Measurements from ENCODE around the gene TSPAN3.

The TSPAN3 gene

GRCh38 chr15:76994001-76994400, 76.9 kb downstream of the TSPAN3 start:
- H3K4me3 ChIP-seq (ENCODE audit: low read length): no peak overlapping the region
- no peak overlapping the region for H3K9ac ChIP-seq (ENCODE audit: low read depth, low read length)
- H3K4me2 ChIP-seq (ENCODE audit: low read length): no peak overlapping the region
- H3K36me3 ChIP-seq (ENCODE audit: insufficient read depth, low read length): no peaks in the 10 kb centered on the region
- no peaks in the 10 kb centered on the region for H3K9me3 ChIP-seq (replicated peaks; ENCODE audit: low read length)
- peaks cover 6% of the 10 kb centered on the region for H3K27me3 ChIP-seq (ENCODE audit: control insufficient read depth, insufficient read depth, low read length)
- H3K4me1 ChIP-seq (ENCODE audit: control insufficient read depth, insufficient read depth, low read length): peaks cover 17% of the 10 kb centered on the region

GRCh38 chr15:76993114-76993725, 77.7 kb downstream of the TSPAN3 start:
- H3K9ac ChIP-seq (ENCODE audit: low read depth, low read length): no peak overlapping the region
- H3K36me3 ChIP-seq (ENCODE audit: insufficient read depth, low read length): no peaks in the 10 kb centered on the region
- H3K4me3 ChIP-seq (ENCODE audit: low read length): no peak overlapping the region
- H3K4me1 ChIP-seq (ENCODE audit: control insufficient read depth, insufficient read depth, low read length): peaks cover 17% of the 10 kb centered on the region
- H3K4me2 ChIP-seq (ENCODE audit: low read length): no peak overlapping the region
- peaks cover 6% of the 10 kb centered on the region for H3K27me3 ChIP-seq (ENCODE audit: control insufficient read depth, insufficient read depth, low read length)
- H3K9me3 ChIP-seq (replicated peaks; ENCODE audit: low read length): no peaks in the 10 kb centered on the region

- Histone ChIP-seq H3K4me3 (ENCODE audit: low read length) (no peak overlapping the region), H3K9ac (ENCODE audit: low read depth, low read length) (no peak overlapping the region), H3K4me1 (ENCODE audit: control insufficient read depth, insufficient read depth, low read length) (peaks cover 14% of the 10 kb centered on the region)
Observed at GRCh38 chr15:76991741-76992645, 78.9 kb downstream of the TSPAN3 start.

More at GRCh38 chr15:76991741-76992645, 78.9 kb downstream of the TSPAN3 start:
- Histone ChIP-seq H3K36me3 (ENCODE audit: insufficient read depth, low read length) (no peaks in the 10 kb centered on the region), H3K27me3 (ENCODE audit: control insufficient read depth, insufficient read depth, low read length) (peaks cover 6% of the 10 kb centered on the region), H3K9me3 (replicated peaks; ENCODE audit: low read length) (no peaks in the 10 kb centered on the region), H3K4me2 (ENCODE audit: low read length) (no peak overlapping the region)
